Neural crest cell (in vitro differentiated cells): ENCODE data around the gene SLC17A2. TPM values are rescaled to one million over a fixed set of nuclear protein-coding genes. Genes with fewer than 3 reads are reported as not detected.

Source experiments
- DNase-seq: peaks from one replicate; pipeline ENCODE4 v3.0.0; 2021; ENCODE audit warnings: low read depth, mixed read lengths, low spot score
- H3K27ac Mint-ChIP-seq: one replicate; pipeline ENCODE4 v1.8.0; 2021; ENCODE audit warnings: mild to moderate bottlenecking, mixed read lengths; ENCODE audit not compliant: unreplicated experiment
- H3K27me3 Mint-ChIP-seq: 2 replicates; pipeline ENCODE4 v1.8.0; 2021; ENCODE audit warnings: low read depth, mild to moderate bottlenecking, mixed read lengths
- H3K36me3 Mint-ChIP-seq: 2 replicates; pipeline ENCODE4 v1.8.0; 2021; ENCODE audit warnings: low read depth, mild to moderate bottlenecking, mixed read lengths
- H3K4me1 Mint-ChIP-seq: 2 replicates; pipeline ENCODE4 v1.8.0; 2021; ENCODE audit warnings: mixed read lengths
- H3K4me3 Mint-ChIP-seq: one replicate; pipeline ENCODE4 v1.8.0; 2021; ENCODE audit warnings: mild to moderate bottlenecking, mixed read lengths
- H3K9me3 Mint-ChIP-seq: 2 replicates; pipeline ENCODE4 v1.8.0; 2021; ENCODE audit warnings: mixed read lengths
- CTCF ChIP-seq: fragments of 200-600 bp; sonication (generic); conservative IDR thresholded peaks from 2 replicates; pipeline ENCODE4 v1.5.0; 2021; ENCODE audit warnings: antibody characterized with exemption, mild to moderate bottlenecking
- total RNA-seq: library from RNA; stranded (reverse); gene quantifications from 2 replicates; pipeline ENCODE4 v1.2.1, GENCODE V29; 2021

SLC17A2 gene
- total RNA-seq, 1 donor from 2014 or later, result not detected

- TF ChIP-seq CTCF, result no peak
- H3K36me3 Mint-ChIP-seq, result no peaks in the 10 kb centered on the region
- no peak for DNase-seq
- no peak overlapping the region for H3K4me3 Mint-ChIP-seq
- H3K27ac Mint-ChIP-seq, result no peak overlapping the region
- H3K4me1 Mint-ChIP-seq, result no peaks in the 10 kb centered on the region
- H3K27me3 Mint-ChIP-seq, result no peaks in the 10 kb centered on the region
- H3K9me3 Mint-ChIP-seq, result no peaks in the 10 kb centered on the region
Observed at GRCh38 chr6:25898289-25898977, 32.1 kb downstream of the SLC17A2 start.

GRCh38 chr6:25896252-25896651 lies 34.2 kb downstream of the SLC17A2 start:
- H3K27ac Mint-ChIP-seq, result no peak overlapping the region
- DNase-seq, result no peak
- no peaks in the 10 kb centered on the region for H3K4me1 Mint-ChIP-seq
- no peak for TF ChIP-seq CTCF
- H3K4me3 Mint-ChIP-seq, result no peak overlapping the region
- H3K36me3 Mint-ChIP-seq, result no peaks in the 10 kb centered on the region
- no peaks in the 10 kb centered on the region for H3K9me3 Mint-ChIP-seq
- no peaks in the 10 kb centered on the region for H3K27me3 Mint-ChIP-seq

- no peak overlapping the region for H3K27ac Mint-ChIP-seq
- H3K4me1 Mint-ChIP-seq, result no peaks in the 10 kb centered on the region
Observed at GRCh38 chr6:25895771-25896170, 34.7 kb downstream of the SLC17A2 start.

GRCh38 chr6:25893778-25894177 lies 36.7 kb downstream of the SLC17A2 start:
- Mint-ChIP-seq H3K36me3 (no peaks in the 10 kb centered on the region), H3K4me1 (no peaks in the 10 kb centered on the region), H3K9me3 (no peaks in the 10 kb centered on the region), H3K27me3 (no peaks in the 10 kb centered on the region), H3K27ac (no peak overlapping the region), H3K4me3 (no peak overlapping the region)
- TF ChIP-seq CTCF, result no peak
- DNase-seq, result no peak

More at GRCh38 chr6:25895771-25896170, 34.7 kb downstream of the SLC17A2 start:
- Mint-ChIP-seq H3K27me3 (no peaks in the 10 kb centered on the region), H3K4me3 (no peak overlapping the region), H3K36me3 (no peaks in the 10 kb centered on the region), H3K9me3 (no peaks in the 10 kb centered on the region)
- TF ChIP-seq CTCF, result no peak
- DNase-seq, result no peak

- Mint-ChIP-seq H3K27ac (no peak overlapping the region), H3K9me3 (no peaks in the 10 kb centered on the region), H3K27me3 (no peaks in the 10 kb centered on the region), H3K36me3 (no peaks in the 10 kb centered on the region), H3K4me1 (no peaks in the 10 kb centered on the region), H3K4me3 (no peak overlapping the region)
- DNase-seq, result no peak
- TF ChIP-seq CTCF, result no peak
Observed at GRCh38 chr6:25892877-25893276, 37.6 kb downstream of the SLC17A2 start.
